Stomach (tissue), 9 donors: Measurements from ENCODE around the gene SLC7A10. TPM values are rescaled to one million over a fixed set of nuclear protein-coding genes. Genes with fewer than 3 reads are reported as not detected.

Experiments used
- DNase-seq, 2 donors: peaks; one replicate each; pipeline versions ENCODE4 v3.0.0 to v3.0.0-alpha.2; 2013 to 2019
- H3K27ac ChIP-seq, 5 donors: fragments of 200-600 bp in 4 of 5; sonication (generic) in 4 of 5; one replicate each; pipeline ENCODE4 v1.5.1; 2013 to 2019; ENCODE audit warnings: mild to moderate bottlenecking in 1 of 5, moderate library complexity in 1 of 5
- H3K27me3 ChIP-seq, 3 donors: fragments of 200-600 bp; sonication (generic); one replicate each; pipeline ENCODE4 v1.5.1; 2017 to 2019; ENCODE audit warnings: mixed run types in 1 of 3
- H3K36me3 ChIP-seq, 4 donors: fragments of 200-600 bp; sonication (generic); 1 replicate in 3 of 4; 2 replicates in 1 of 4; pipeline ENCODE4 v1.5.1; 2016 to 2019
- H3K4me1 ChIP-seq, 4 donors: fragments of 200-600 bp; sonication (generic); one replicate each; pipeline ENCODE4 v1.5.1; 2016 to 2019
- H3K4me3 ChIP-seq, 4 donors: fragments of 200-600 bp; sonication (generic) in 3 of 4; one replicate each; pipeline ENCODE4 v1.5.1; 2016 to 2019; ENCODE audit warnings: mild to moderate bottlenecking in 1 of 4
- H3K9me3 ChIP-seq, 4 donors: fragments of 200-600 bp; sonication (generic); one replicate each; pipeline ENCODE4 v1.5.1; 2016 to 2019
- CTCF ChIP-seq, 7 experiments: fragments of 450-650 bp in 4 of 7; fragments of 200-600 bp in 3 of 7; sonication (generic) in 3 of 7; IDR thresholded peaks; one replicate each; pipeline ENCODE4 v1.5.1; 2016 to 2019; ENCODE audit warnings: antibody characterized with exemption in 7 of 7, control low read depth in 2 of 7, mild to moderate bottlenecking in 1 of 7
- EP300 ChIP-seq: sonication (generic); formaldehyde crosslinking; IDR thresholded peaks from one replicate; pipeline ENCODE4 v1.6.1; 2017; ENCODE audit warnings: antibody characterized with exemption
- POLR2A ChIP-seq, 4 donors: fragments of 450-650 bp; IDR thresholded peaks; one replicate each; pipeline ENCODE4 v1.6.1; 2016; ENCODE audit warnings: antibody characterized with exemption in 4 of 4, control low read depth in 2 of 4, mild to moderate bottlenecking in 1 of 4, moderate library complexity in 1 of 4
- POLR2AphosphoS5 ChIP-seq, 3 donors: sonication (generic); formaldehyde crosslinking; IDR thresholded peaks; one replicate each; pipeline ENCODE4 v1.6.1; 2016; ENCODE audit warnings: antibody characterized with exemption in 3 of 3
- WGBS, 5 donors: extraction: QIAGEN DNeasy Blood & Tissue Kit in 3 of 5; methylation state at CpG; one replicate each; pipeline versions ENCODE4 v1.1.5 to v1.1.7; 2013 to 2018; 5-methylcytosine and 5-hydroxymethylcytosine counted together
- intact Hi-C: fragments of 100-400 bp; cut with DNase I; formaldehyde crosslinking; loops from one replicate; pipeline ENCODE4 v1.15.1; 2023; ENCODE audit warnings: low total_unique reads
- polyA plus RNA-seq, 3 donors: library from polyadenylated mRNA; stranded (reverse); fragments of 200-250 nt; gene quantifications; one replicate each; pipeline ENCODE4 v1.2.3, GENCODE V29; 2013
- total RNA-seq, 5 donors: library from RNA; depleted of rRNA; stranded (reverse); fragments of >200 nt; gene quantifications; one replicate each; pipeline versions ENCODE4 v1.1.0 to v1.2.3, GENCODE V29; 2014 to 2016
- donor health status: healthy with polysubstance abuse.
- donor health status: Bipolar disorder and iron deficiency.
- donor health status: healthy.

Gene SLC7A10
- total and polyA plus RNA-seq, 8 donors = 0.73 TPM; not detected in 7

- no peak overlapping the region for H3K4me3 ChIP-seq
- intact Hi-C loops = no loop called here
- TF ChIP-seq EP300 (no peak), POLR2AphosphoS5 (IDR thresholded peaks at IDR 0.05) (no peak), POLR2A (IDR thresholded peaks at IDR 0.05) (no peak), CTCF (IDR thresholded peaks at IDR 0.05) (no peak)
- no peaks in the 10 kb centered on the region for H3K36me3 ChIP-seq
- no peak overlapping the region for H3K27ac ChIP-seq
- WGBS, 5 donors = 82 to 100% (median 96%) methylated on average over 1 of the region's 1 CpG
- no peak for DNase-seq
- peaks cover 0 to 16% (median 0%) of the 10 kb centered on the region in 4 donors for H3K4me1 ChIP-seq
- H3K9me3 ChIP-seq = peaks cover 0 to 8% (median 4%) of the 10 kb centered on the region in 4 donors
- peaks cover 0 to 38% (median 0%) of the 10 kb centered on the region in 3 donors for H3K27me3 ChIP-seq
Observed at GRCh38 chr19:33250500-33250899, 24.9 kb upstream of the SLC7A10 start.

GRCh38 chr19:33249740-33250366 lies 24.2 kb upstream of the SLC7A10 start:
- Histone ChIP-seq H3K4me1 (peaks cover 0 to 16% (median 0%) of the 10 kb centered on the region in 4 donors), H3K36me3 (no peaks in the 10 kb centered on the region), H3K27ac (no peak overlapping the region), H3K4me3 (no peak overlapping the region), H3K9me3 (peaks cover 0 to 9% (median 6%) of the 10 kb centered on the region in 4 donors), H3K27me3 (peaks cover 0 to 36% (median 0%) of the 10 kb centered on the region in 3 donors)
- intact Hi-C loops = loop anchor here (10.0 kb wide), 1 partner anchor 525 kb away; no protein-coding TSS in a partner anchor
- TF ChIP-seq POLR2AphosphoS5 (IDR thresholded peaks at IDR 0.05) (no peak), CTCF (IDR thresholded peaks at IDR 0.05) (no peak), POLR2A (IDR thresholded peaks at IDR 0.05) (no peak), EP300 (no peak)
- no peak for DNase-seq
- WGBS, 5 donors = 72 to 84% (median 74%) methylated on average over 3 of the region's 3 CpGs

GRCh38 chr19:33248954-33249613 lies 23.4 kb upstream of the SLC7A10 start:
- no peak overlapping the region for H3K4me3 ChIP-seq
- TF ChIP-seq CTCF (IDR thresholded peaks at IDR 0.05) = no peak
- TF ChIP-seq EP300 = no peak
- TF ChIP-seq POLR2A (IDR thresholded peaks at IDR 0.05) = no peak
- TF ChIP-seq POLR2AphosphoS5 (IDR thresholded peaks at IDR 0.05) = no peak
- peak in 1 of 2 donors; percentile 30 for DNase-seq
- intact Hi-C loops = loop anchor here (10.0 kb wide), 1 partner anchor 526 kb away; no protein-coding TSS in a partner anchor
- H3K9me3 ChIP-seq = peaks cover 0 to 9% (median 6%) of the 10 kb centered on the region in 4 donors
- H3K27ac ChIP-seq = no peak overlapping the region
- WGBS, 5 donors = 46 to 70% (median 51%) methylated on average over 2 to 28 of the region's 28 CpGs
- H3K36me3 ChIP-seq = no peaks in the 10 kb centered on the region
- peaks cover 0 to 16% (median 0%) of the 10 kb centered on the region in 4 donors for H3K4me1 ChIP-seq
- peaks cover 0 to 30% (median 0%) of the 10 kb centered on the region in 3 donors for H3K27me3 ChIP-seq

- 67 to 85% (median 74%) methylated on average over 11 of the region's 11 CpGs for WGBS, 5 donors
- no peak overlapping the region for H3K27ac ChIP-seq
- no peak overlapping the region for H3K4me3 ChIP-seq
- peaks cover 0 to 25% (median 0%) of the 10 kb centered on the region in 3 donors for H3K27me3 ChIP-seq
- intact Hi-C loops = loop anchor here (10.0 kb wide), 1 partner anchor 526 kb away; no protein-coding TSS in a partner anchor
- H3K36me3 ChIP-seq = no peaks in the 10 kb centered on the region
- TF ChIP-seq POLR2A (IDR thresholded peaks at IDR 0.05) = no peak
- no peak for TF ChIP-seq CTCF (IDR thresholded peaks at IDR 0.05)
- no peak for TF ChIP-seq EP300
- no peak for TF ChIP-seq POLR2AphosphoS5 (IDR thresholded peaks at IDR 0.05)
- H3K4me1 ChIP-seq = peaks cover 0 to 16% (median 0%) of the 10 kb centered on the region in 4 donors
- DNase-seq = no peak
- H3K9me3 ChIP-seq = peaks cover 0 to 9% (median 6%) of the 10 kb centered on the region in 4 donors
Observed at GRCh38 chr19:33248553-33248953, 22.9 kb upstream of the SLC7A10 start.
